H9 (cell line): ENCODE measurements around the gene TRHDE. TPM values are rescaled to one million over a fixed set of nuclear protein-coding genes. Genes with fewer than 3 reads are reported as not detected.

Experiments used
- DNase-seq: peaks from one replicate; pipeline ENCODE4 v3.0.0-alpha.2; 2017
- H2AFZ ChIP-seq: one replicate; pipeline ENCODE4 v1.6.1; 2013; ENCODE audit warnings: mild to moderate bottlenecking, low read length, control low read depth, moderate library complexity
- H2AK5ac ChIP-seq: 2 replicates; pipeline ENCODE4 v1.6.1; 2013; ENCODE audit warnings: low read length, control low read depth, mixed read lengths; ENCODE audit not compliant: insufficient read length
- H2BK120ac ChIP-seq: one replicate; pipeline ENCODE4 v1.6.1; 2013; ENCODE audit warnings: low read depth, mild to moderate bottlenecking, low read length, control low read depth, inconsistent platforms; ENCODE audit not compliant: poor library complexity, severe bottlenecking
- H2BK12ac ChIP-seq: 2 replicates; pipeline ENCODE4 v1.6.1; 2013; ENCODE audit warnings: low read length, control low read depth, mixed read lengths, low read depth; ENCODE audit not compliant: insufficient read length
- H2BK15ac ChIP-seq: 2 replicates; pipeline ENCODE4 v1.6.1; 2013; ENCODE audit warnings: low read depth, low read length, control low read depth
- H2BK20ac ChIP-seq: one replicate; pipeline ENCODE4 v1.6.1; 2013; ENCODE audit warnings: low read depth, mild to moderate bottlenecking, low read length, control low read depth, inconsistent platforms; ENCODE audit not compliant: poor library complexity, severe bottlenecking
- H2BK5ac ChIP-seq: 2 replicates; pipeline ENCODE4 v1.6.1; 2013; ENCODE audit warnings: low read length, control low read depth, mixed read lengths; ENCODE audit not compliant: insufficient read length
- H3K14ac ChIP-seq: 2 replicates; pipeline ENCODE4 v1.6.1; 2013; ENCODE audit warnings: low read length, control low read depth; ENCODE audit not compliant: insufficient read depth
- H3K18ac ChIP-seq: 2 replicates; pipeline ENCODE4 v1.6.1; 2013; ENCODE audit warnings: low read depth, mild to moderate bottlenecking, mixed read lengths, low read length, control low read depth; ENCODE audit not compliant: insufficient read length
- H3K23ac ChIP-seq: 2 replicates; pipeline ENCODE4 v1.6.1; 2013; ENCODE audit warnings: low read length, control low read depth, mixed read lengths, low read depth; ENCODE audit not compliant: insufficient read length
- H3K23me2 ChIP-seq: 2 replicates; pipeline ENCODE4 v1.6.1; 2013; ENCODE audit warnings: low read depth, mild to moderate bottlenecking, mixed read lengths, low read length, control low read depth; ENCODE audit not compliant: insufficient read length, poor library complexity, severe bottlenecking
- H3K27ac ChIP-seq: 2 replicates; pipeline ENCODE4 v1.5.1; 2013; ENCODE audit warnings: low read length, control low read depth, mixed read lengths, low read depth; ENCODE audit not compliant: insufficient read length
- H3K27me3 ChIP-seq: 2 replicates; pipeline ENCODE4 v1.6.1; 2013; ENCODE audit warnings: low read length, control low read depth, inconsistent platforms; ENCODE audit not compliant: insufficient read depth
- H3K4ac ChIP-seq: 2 replicates; pipeline ENCODE4 v1.6.1; 2013; ENCODE audit warnings: low read depth, mild to moderate bottlenecking, control low read depth, inconsistent platforms, low read length, moderate library complexity
- H3K4me1 ChIP-seq: 2 replicates; pipeline ENCODE4 v1.6.1; 2013; ENCODE audit warnings: low read length, control low read depth, inconsistent platforms; ENCODE audit not compliant: insufficient read depth
- H3K4me2 ChIP-seq: 2 replicates; pipeline ENCODE4 v1.6.1; 2013; ENCODE audit warnings: low read length, control low read depth, mixed read lengths; ENCODE audit not compliant: insufficient read length, insufficient read depth
- H3K56ac ChIP-seq: 2 replicates; pipeline ENCODE4 v1.6.1; 2013; ENCODE audit warnings: low read depth, mild to moderate bottlenecking, mixed read lengths, low read length, control low read depth; ENCODE audit not compliant: insufficient read length
- H3K79me1 ChIP-seq: 2 replicates; pipeline ENCODE4 v1.6.1; 2013; ENCODE audit warnings: low read depth, mild to moderate bottlenecking, moderate library complexity, low read length, control low read depth, inconsistent platforms; ENCODE audit not compliant: insufficient read depth, poor library complexity, severe bottlenecking
- H3K79me2 ChIP-seq: 2 replicates; pipeline ENCODE4 v1.6.1; 2013; ENCODE audit warnings: low read length, control low read depth, inconsistent platforms; ENCODE audit not compliant: insufficient read depth
- H3K9ac ChIP-seq: 2 replicates; pipeline ENCODE4 v1.6.1; 2013; ENCODE audit warnings: low read length, control low read depth, mixed read lengths; ENCODE audit not compliant: insufficient read length; ENCODE audit errors: extremely low read depth
- H3K9me3 ChIP-seq: one replicate; pipeline ENCODE4 v1.6.1; 2013; ENCODE audit warnings: low read depth, low read length, inconsistent platforms; ENCODE audit not compliant: control insufficient read depth
- H3T11ph ChIP-seq: one replicate; pipeline ENCODE4 v1.6.1; 2013; ENCODE audit warnings: mild to moderate bottlenecking, low read length, control low read depth, inconsistent platforms
- H4K20me1 ChIP-seq: one replicate; pipeline ENCODE4 v1.6.1; 2013; ENCODE audit not compliant: control insufficient read depth, insufficient read length, insufficient read depth
- H4K5ac ChIP-seq: 2 replicates; pipeline ENCODE4 v1.6.1; 2013; ENCODE audit warnings: low read depth, mild to moderate bottlenecking, mixed read lengths, low read length, control low read depth; ENCODE audit not compliant: insufficient read length
- H4K8ac ChIP-seq: replicated peaks from 2 replicates; pipeline ENCODE4 v1.6.1; 2013; ENCODE audit warnings: low read length, control low read depth, mixed read lengths, low read depth; ENCODE audit not compliant: insufficient read length
- H4K91ac ChIP-seq: 2 replicates; pipeline ENCODE4 v1.6.1; 2013; ENCODE audit warnings: low read depth, mild to moderate bottlenecking, moderate library complexity, mixed read lengths, low read length, control low read depth; ENCODE audit not compliant: insufficient read length
- H3K27ac Mint-ChIP-seq, 3 experiments: 2 replicates in 2 of 3; 3 replicates in 1 of 3; pipeline ENCODE4 v1.8.0; 2020 to 2021; ENCODE audit warnings: mixed read lengths in 3 of 3, mild to moderate bottlenecking in 1 of 3, moderate library complexity in 1 of 3
- H3K27me3 Mint-ChIP-seq: 2 replicates; pipeline ENCODE4 v1.8.0; 2021; ENCODE audit warnings: low read depth, mild to moderate bottlenecking, moderate library complexity, mixed read lengths
- H3K36me3 Mint-ChIP-seq, 3 experiments: 2 replicates in 2 of 3; 3 replicates in 1 of 3; pipeline ENCODE4 v1.8.0; 2020 to 2021; ENCODE audit warnings: low read depth in 3 of 3, mixed read lengths in 3 of 3; ENCODE audit not compliant: insufficient read depth in 1 of 3
- H3K4me1 Mint-ChIP-seq, 2 experiments: 2 replicates each; pipeline ENCODE4 v1.8.0; 2020; ENCODE audit warnings: mixed read lengths in 2 of 2
- H3K4me3 Mint-ChIP-seq, 2 experiments: 2 replicates in 1 of 2; 3 replicates in 1 of 2; pipeline ENCODE4 v1.8.0; 2020 to 2021; ENCODE audit warnings: mild to moderate bottlenecking in 2 of 2, mixed read lengths in 2 of 2, moderate library complexity in 1 of 2
- H3K9me3 Mint-ChIP-seq, 2 experiments: 2 replicates in 1 of 2; 3 replicates in 1 of 2; pipeline ENCODE4 v1.8.0; 2020; ENCODE audit warnings: mild to moderate bottlenecking in 2 of 2, mixed read lengths in 2 of 2, moderate library complexity in 1 of 2
- whole genome bisulfite sequencing: extraction: QIAGEN DNeasy Blood & Tissue Kit; methylation state at CpG from one replicate; pipeline ENCODE4 v1.1.7; 2013; ENCODE audit warnings: missing lambda C conversion rate, low lambda C conversion rate, mixed read lengths; ENCODE audit not compliant: insufficient read length; ENCODE audit errors: extremely low coverage; 5-methylcytosine and 5-hydroxymethylcytosine counted together
- total RNA-seq: library from RNA; stranded (reverse); gene quantifications from 2 replicates; pipeline ENCODE4 v1.2.1, GENCODE V29; 2021
- TF ChIP-seq, protein P1 (sequence below): fragments of 200-600 bp; sonication (generic); conservative IDR thresholded peaks from 3 replicates; pipeline ENCODE4 v1.8.0; 2021; ENCODE audit warnings: antibody characterized with exemption, mild to moderate bottlenecking

Gene TRHDE
- total RNA-seq, 1 experiment from 2014 or later: 1.0 TPM

DNA sequence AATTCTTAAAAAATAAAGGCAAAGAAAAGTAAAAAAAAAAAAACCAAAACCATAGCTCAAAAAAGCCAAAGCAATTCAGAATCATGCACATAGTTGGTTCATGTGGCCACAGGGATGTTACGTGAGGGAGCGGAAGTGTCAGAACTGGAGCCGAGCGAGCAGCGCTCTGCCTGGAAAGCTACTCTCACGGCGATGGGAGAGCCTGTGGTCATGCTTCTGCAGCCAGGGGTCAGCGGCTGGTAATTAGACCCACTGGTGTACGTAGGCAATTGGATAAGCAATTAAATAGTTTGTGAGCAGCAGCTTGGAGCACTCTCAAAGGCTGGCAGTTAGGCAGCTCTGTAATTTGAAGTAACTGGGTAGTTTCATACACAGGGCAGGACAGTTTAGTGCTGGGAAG lies 58.1 kb downstream of the TRHDE start:
- H3K4me3 Mint-ChIP-seq: no peak overlapping the region
- H2AK5ac ChIP-seq: no peak overlapping the region
- H4K5ac ChIP-seq: no peak overlapping the region
- no peaks in the 10 kb centered on the region for H3K79me2 ChIP-seq
- H3K14ac ChIP-seq: no peak overlapping the region
- peaks cover 0 to 2% (median 0%) of the 10 kb centered on the region in 3 experiments; a peak in 1 of 7 replicates for H3K36me3 Mint-ChIP-seq
- WGBS: no CpG with 5 or more reads among the region's 9 CpGs
- no peak overlapping the region for H2AFZ ChIP-seq
- H3K27me3 ChIP-seq: no peaks in the 10 kb centered on the region
- H3K4me1 ChIP-seq: no peaks in the 10 kb centered on the region; the same call in 1 of the 2 replicates
- no peak overlapping the region for H3T11ph ChIP-seq
- H2BK5ac ChIP-seq: no peak overlapping the region
- no peak overlapping the region for H3K27ac ChIP-seq
- H3K27me3 Mint-ChIP-seq: no peaks in the 10 kb centered on the region
- H3K79me1 ChIP-seq: no peaks in the 10 kb centered on the region
- H3K9me3 Mint-ChIP-seq: no peaks in the 10 kb centered on the region
- H3K4me2 ChIP-seq: no peak overlapping the region
- no peak overlapping the region for H3K56ac ChIP-seq
- no peak overlapping the region for H2BK20ac ChIP-seq
- TF ChIP-seq, protein P1, sequence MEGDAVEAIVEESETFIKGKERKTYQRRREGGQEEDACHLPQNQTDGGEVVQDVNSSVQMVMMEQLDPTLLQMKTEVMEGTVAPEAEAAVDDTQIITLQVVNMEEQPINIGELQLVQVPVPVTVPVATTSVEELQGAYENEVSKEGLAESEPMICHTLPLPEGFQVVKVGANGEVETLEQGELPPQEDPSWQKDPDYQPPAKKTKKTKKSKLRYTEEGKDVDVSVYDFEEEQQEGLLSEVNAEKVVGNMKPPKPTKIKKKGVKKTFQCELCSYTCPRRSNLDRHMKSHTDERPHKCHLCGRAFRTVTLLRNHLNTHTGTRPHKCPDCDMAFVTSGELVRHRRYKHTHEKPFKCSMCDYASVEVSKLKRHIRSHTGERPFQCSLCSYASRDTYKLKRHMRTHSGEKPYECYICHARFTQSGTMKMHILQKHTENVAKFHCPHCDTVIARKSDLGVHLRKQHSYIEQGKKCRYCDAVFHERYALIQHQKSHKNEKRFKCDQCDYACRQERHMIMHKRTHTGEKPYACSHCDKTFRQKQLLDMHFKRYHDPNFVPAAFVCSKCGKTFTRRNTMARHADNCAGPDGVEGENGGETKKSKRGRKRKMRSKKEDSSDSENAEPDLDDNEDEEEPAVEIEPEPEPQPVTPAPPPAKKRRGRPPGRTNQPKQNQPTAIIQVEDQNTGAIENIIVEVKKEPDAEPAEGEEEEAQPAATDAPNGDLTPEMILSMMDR: no peak
- no peaks in the 10 kb centered on the region for H3K23me2 ChIP-seq
- H4K8ac ChIP-seq: no peak overlapping the region
- H2BK12ac ChIP-seq: no peak overlapping the region
- no peak overlapping the region for H2BK120ac ChIP-seq
- DNase-seq: peak; percentile 55
- H3K9ac ChIP-seq: no peak overlapping the region
- H3K27ac Mint-ChIP-seq: no peak overlapping the region; a peak in 1 of 7 replicates
- H4K20me1 ChIP-seq: no peaks in the 10 kb centered on the region
- no peak overlapping the region for H4K91ac ChIP-seq
- no peak overlapping the region for H3K23ac ChIP-seq
- H3K18ac ChIP-seq: no peak overlapping the region
- H3K9me3 ChIP-seq: no peaks in the 10 kb centered on the region
- H3K4ac ChIP-seq: no peak overlapping the region
- peaks cover 3% of the 10 kb centered on the region in 2 experiments; a peak in 2 of 4 replicates for H3K4me1 Mint-ChIP-seq
- H2BK15ac ChIP-seq: no peak overlapping the region
